GM12891 (cell line): ENCODE data around the gene NDUFB1.

Source experiments
- DNase-seq: peaks from one replicate; pipeline ENCODE4 v3.0.0; 2011; ENCODE audit warnings: low spot score; ENCODE audit not compliant: insufficient read length
- FAIRE-seq: peaks from 2 replicates; lab custom pipeline; 2011; peaks lifted over from hg19 to GRCh38; lab: Jason Lieb, UNC
- PAX5 ChIP-seq: IDR thresholded peaks from 2 replicates; pipeline ENCODE4 v1.6.1; 2011; ENCODE audit warnings: low read length, moderate library complexity, mild to moderate bottlenecking; ENCODE audit not compliant: insufficient read depth, severe bottlenecking
- POLR2A ChIP-seq: IDR thresholded peaks from 2 replicates; pipeline ENCODE4 v1.6.1; 2011; ENCODE audit warnings: low read depth, low read length, control low read depth
- POLR2AphosphoS5 ChIP-seq: IDR thresholded peaks from 2 replicates; pipeline ENCODE4 v1.6.1; 2011; ENCODE audit warnings: low read depth, low read length, control low read depth
- POU2F2 ChIP-seq: IDR thresholded peaks from 2 replicates; pipeline ENCODE4 v1.6.1; 2011; ENCODE audit warnings: low read depth, mild to moderate bottlenecking, control low read depth, low read length, moderate library complexity
- SPI1 ChIP-seq: IDR thresholded peaks from 2 replicates; pipeline ENCODE4 v1.6.1; 2011; ENCODE audit warnings: low read depth, low read length, control low read depth
- TAF1 ChIP-seq: IDR thresholded peaks from 2 replicates; pipeline ENCODE4 v1.6.1; 2011; ENCODE audit warnings: low read depth, low read length, control low read depth

The NDUFB1 gene

DNA sequence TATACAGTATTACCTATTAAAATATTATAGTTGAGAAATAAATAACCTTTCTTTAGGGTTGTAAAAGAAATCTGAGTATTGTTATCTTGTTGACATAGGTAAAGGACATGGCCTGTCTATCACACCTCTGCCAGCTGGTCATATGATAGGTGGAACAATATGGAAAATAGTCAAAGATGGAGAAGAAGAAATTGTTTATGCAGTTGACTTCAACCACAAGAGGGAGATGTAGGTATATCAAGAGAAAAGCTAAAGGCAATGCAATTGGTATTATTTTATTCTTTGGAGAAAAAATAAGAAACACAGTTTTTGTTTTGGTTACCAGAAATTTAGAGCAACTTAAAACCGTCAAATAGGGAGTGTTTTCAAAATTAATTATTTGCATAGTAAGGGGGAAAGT is 13.8 kb upstream of the NDUFB1 start:
- FAIRE-seq (no peak), DNase-seq (no peak)
- TF ChIP-seq POLR2AphosphoS5: no peak
- no peak for TF ChIP-seq POU2F2
- no peak for TF ChIP-seq PAX5
- TF ChIP-seq TAF1: no peak
- no peak for TF ChIP-seq POLR2A
- no peak for TF ChIP-seq SPI1

GRCh38 chr14:92134456-92134855 is 12.9 kb upstream of the NDUFB1 start:
- no peak for TF ChIP-seq POLR2AphosphoS5
- TF ChIP-seq POLR2A: no peak
- no peak for TF ChIP-seq TAF1
- TF ChIP-seq PAX5: no peak
- TF ChIP-seq POU2F2: no peak
- FAIRE-seq: no peak
- DNase-seq: no peak

- no peak for DNase-seq
- FAIRE-seq: no peak
- TF ChIP-seq POU2F2 (no peak), TAF1 (no peak), PAX5 (no peak), POLR2AphosphoS5 (no peak)
Observed at GRCh38 chr14:92122761-92123160, 1.3 kb upstream of the NDUFB1 start.

DNA sequence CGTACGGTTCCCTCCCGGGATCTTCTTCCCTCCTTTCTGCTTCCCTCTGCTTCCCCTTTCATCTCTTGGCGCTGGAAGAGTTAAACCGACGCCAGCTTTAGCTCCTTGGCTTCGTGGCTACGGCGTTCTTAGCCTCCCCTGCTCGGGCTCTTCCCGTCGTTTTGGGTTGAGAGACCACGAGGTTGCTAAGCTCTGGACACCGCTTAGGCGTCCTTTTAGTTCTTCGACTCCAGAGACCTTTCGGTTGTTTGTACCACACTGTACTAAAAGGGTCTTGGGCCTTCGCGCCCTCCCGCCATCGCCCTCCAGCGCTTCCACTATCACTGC is 808 bp upstream of the NDUFB1 start:
- TF ChIP-seq TAF1: no peak
- TF ChIP-seq POLR2AphosphoS5: no peak
- no peak for TF ChIP-seq SPI1
- TF ChIP-seq PAX5: no peak
- FAIRE-seq (no peak), DNase-seq (peak; percentile 10)

DNA sequence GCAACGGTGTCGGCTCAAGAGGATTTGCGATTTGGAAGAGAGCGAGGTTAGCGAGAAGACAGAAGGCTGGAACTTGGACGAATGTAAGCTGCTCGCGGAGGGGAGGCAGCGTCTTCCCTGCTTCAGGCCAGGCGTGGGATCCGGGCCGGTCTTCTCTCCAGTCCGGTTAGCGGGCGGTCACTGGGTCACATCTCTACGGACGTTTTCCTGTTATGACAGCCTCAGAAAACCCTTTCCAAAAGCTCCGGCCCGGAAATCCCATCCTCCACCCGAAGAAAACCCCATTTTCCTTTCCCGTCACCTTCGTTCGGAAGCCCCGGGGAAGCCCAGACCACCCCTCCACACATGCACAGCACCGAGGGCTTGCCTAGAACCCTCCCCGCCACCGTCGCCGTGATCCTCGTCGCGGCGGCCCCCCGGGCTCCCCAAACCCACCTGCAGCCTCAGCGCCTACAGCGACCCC is 268 bp downstream of the NDUFB1 start:
- TF ChIP-seq POLR2A (no peak; the same call in 1 of the 2 replicates), SPI1 (no peak), PAX5 (no peak), POLR2AphosphoS5 (no peak), POU2F2 (no peak), TAF1 (no peak)
- FAIRE-seq (peak; percentile 16), DNase-seq (no peak)

- no peak for DNase-seq
- no peak for TF ChIP-seq PAX5
- TF ChIP-seq POLR2A: no peak
- TF ChIP-seq SPI1: no peak
- no peak for FAIRE-seq
Observed at GRCh38 chr14:92109490-92109889, 12.0 kb downstream of the NDUFB1 start.

DNA sequence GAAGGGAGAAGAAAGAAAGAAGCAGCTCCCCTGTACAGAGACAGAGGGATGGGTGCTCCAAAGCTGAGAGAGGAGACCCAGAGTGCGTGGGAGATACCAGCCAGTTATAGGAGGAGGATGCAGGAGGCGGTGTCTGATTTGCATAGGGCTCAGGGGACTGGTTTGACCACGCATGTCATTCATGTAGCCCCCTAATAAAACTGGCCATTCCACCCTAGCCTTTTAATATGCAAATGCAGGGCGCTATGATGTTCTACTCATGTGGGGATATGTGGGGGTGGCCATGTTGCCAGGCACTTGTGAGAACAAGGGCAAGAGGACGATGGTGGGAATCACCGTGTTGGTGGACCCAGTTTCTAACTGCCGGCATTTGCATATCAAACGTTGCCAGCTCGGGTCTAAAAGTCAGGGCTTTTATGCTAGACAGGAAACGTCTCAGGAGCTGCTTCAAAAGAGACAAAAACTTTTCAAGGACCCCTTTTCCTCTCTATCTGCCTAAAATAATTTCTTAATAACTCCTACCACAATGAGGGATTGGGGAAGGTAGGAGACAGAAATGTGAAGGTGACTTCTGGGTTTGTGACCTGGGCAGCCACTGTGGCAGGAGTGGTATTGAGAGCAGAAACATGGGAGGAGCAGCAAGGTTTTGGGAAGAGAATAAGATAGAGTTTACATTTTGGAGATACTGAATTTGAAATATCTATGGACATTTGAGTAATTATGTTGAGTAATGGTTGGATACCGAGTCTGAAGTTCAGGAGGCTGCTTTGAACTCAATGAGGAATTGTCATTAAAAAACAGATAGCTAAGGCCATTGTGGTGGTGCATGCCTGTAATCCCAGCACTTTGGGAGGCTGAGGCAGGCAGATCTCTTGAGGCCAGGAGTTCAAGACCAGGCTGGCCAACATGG is 12.9 kb downstream of the NDUFB1 start:
- TF ChIP-seq POLR2A (no peak; the same call in 1 of the 2 replicates), POU2F2 (peak; percentile 94), SPI1 (no peak), POLR2AphosphoS5 (peak; percentile 29; the same call in 1 of the 2 replicates), PAX5 (no peak), TAF1 (no peak)
- FAIRE-seq: peak; percentile 87
- peak; percentile 13 for DNase-seq

- DNase-seq (peak; percentile 90), FAIRE-seq (peak; percentile 98)
- TF ChIP-seq SPI1 (no peak), PAX5 (no peak), POU2F2 (no peak), POLR2A (peak; percentile 51; the same call in 1 of the 2 replicates), TAF1 (no peak), POLR2AphosphoS5 (no peak)
Observed at GRCh38 chr14:92106143-92106926, 15.2 kb downstream of the NDUFB1 start, which contains the start of gene ATXN3. ATXN3 (minus strand) TSS chr14:92106582; CDS start chr14:92106552, 30 bp downstream.

GRCh38 chr14:92105893-92106142 is 15.7 kb downstream of the NDUFB1 start:
- DNase-seq: no peak
- peak; percentile 10; the same call in 1 of the 2 replicates for TF ChIP-seq SPI1
- no peak for TF ChIP-seq POLR2A
- no peak for TF ChIP-seq TAF1
- FAIRE-seq: no peak
